Activated CD8-positive, alpha-beta T cell treated with anti-CD3 and anti-CD28 coated beads for 36 hours (primary cell): ENCODE measurements around the gene FAM151A. TPM values are rescaled to one million over a fixed set of nuclear protein-coding genes. Genes with fewer than 3 reads are reported as not detected.
"Not testable (repeated sequence)": the region's sequence is repeated elsewhere in the genome, so short reads cannot be mapped to it uniquely, and the experiment has no call there.

Experiments
- ATAC-seq: fragments of 200-7000 bp; cut with Tn5 transposase; one replicate; pipeline ENCODE4 v1.10.0; 2021; ENCODE audit warnings: mild to moderate bottlenecking, moderate library complexity
- CTCF ChIA-PET: fragments of 350-600 bp; sonication (Branson Sonifier 250); formaldehyde crosslinking; loops from one replicate; lab custom pipeline; 2021; ENCODE audit warnings: antibody characterized with exemption; lab: Charles Lee
- POLR2A ChIA-PET: fragments of 350-600 bp; sonication (Branson Sonifier 250); formaldehyde crosslinking; loops from one replicate; lab custom pipeline; 2021; ENCODE audit warnings: antibody characterized with exemption; lab: Charles Lee
- DNase-seq: peaks from one replicate; pipeline ENCODE4 v3.0.0-alpha.2; 2020
- H3K27ac Mint-ChIP-seq: one replicate; pipeline ENCODE4 v1.8.0; 2021; ENCODE audit warnings: mild to moderate bottlenecking, mixed read lengths
- H3K27me3 Mint-ChIP-seq: one replicate; pipeline ENCODE4 v1.8.0; 2021; ENCODE audit warnings: mixed read lengths
- H3K36me3 Mint-ChIP-seq: one replicate; pipeline ENCODE4 v1.8.0; 2021; ENCODE audit warnings: low read depth, mixed read lengths
- H3K4me1 Mint-ChIP-seq: one replicate; pipeline ENCODE4 v1.8.0; 2021; ENCODE audit warnings: low read depth, mixed read lengths
- H3K4me3 Mint-ChIP-seq: one replicate; pipeline ENCODE4 v1.8.0; 2021; ENCODE audit warnings: mild to moderate bottlenecking, moderate library complexity, mixed read lengths
- H3K9me3 Mint-ChIP-seq: one replicate; pipeline ENCODE4 v1.8.0; 2021; ENCODE audit warnings: mixed read lengths
- CTCF ChIP-seq: fragments of 200-600 bp; IDR thresholded peaks from one replicate; pipeline ENCODE4 v1.8.0; 2022; ENCODE audit warnings: antibody characterized with exemption, mild to moderate bottlenecking
- intact Hi-C: fragments of 100-400 bp; cut with micrococcal nuclease; formaldehyde crosslinking; loops from one replicate; pipeline ENCODE4 v1.10.0; 2022
- total RNA-seq, 2 experiments: library from RNA; stranded (reverse); gene quantifications; one replicate each; pipeline ENCODE4 v1.2.3, GENCODE V29; 2021

The FAM151A gene
- total RNA-seq, 2 experiments from 2014 or later: not detected

- no peak for TF ChIP-seq CTCF
- intact Hi-C loops: no loop called here
- Mint-ChIP-seq H3K36me3 (no peaks in the 10 kb centered on the region), H3K4me1 (no peaks in the 10 kb centered on the region), H3K27ac (no peak overlapping the region), H3K4me3 (no peak overlapping the region), H3K9me3 (peaks cover 7% of the 10 kb centered on the region), H3K27me3 (peaks cover 3% of the 10 kb centered on the region)
- POLR2A ChIA-PET: no interaction called here
- no peak for DNase-seq
- CTCF ChIA-PET: no interaction called here
- ATAC-seq: no peak
Observed at GRCh38 chr1:54645806-54646676, 22.7 kb upstream of the FAM151A start.

- Mint-ChIP-seq H3K27me3 (peaks cover 2% of the 10 kb centered on the region), H3K36me3 (no peaks in the 10 kb centered on the region), H3K27ac (no peak overlapping the region), H3K4me3 (no peak overlapping the region), H3K4me1 (no peaks in the 10 kb centered on the region), H3K9me3 (peaks cover 7% of the 10 kb centered on the region)
- intact Hi-C loops: no loop called here
- ChIA-PET POLR2A (no interaction called here), CTCF (no interaction called here)
- no peak for TF ChIP-seq CTCF
- ATAC-seq (no peak), DNase-seq (no peak)
Observed at GRCh38 chr1:54643736-54644135, 20.4 kb upstream of the FAM151A start.

- DNase-seq: no peak
- peaks cover 3% of the 10 kb centered on the region for H3K27me3 Mint-ChIP-seq
- ChIA-PET POLR2A (no interaction called here), CTCF (no interaction called here)
- no peak for TF ChIP-seq CTCF
- H3K4me3 Mint-ChIP-seq: no peak within 1 kb of the TSS
- no peak within 1 kb of the TSS for H3K27ac Mint-ChIP-seq
- intact Hi-C loops: no loop called here
- H3K36me3 Mint-ChIP-seq: no peaks in the 10 kb centered on the region
- peaks cover 7% of the 10 kb centered on the region for H3K9me3 Mint-ChIP-seq
- H3K4me1 Mint-ChIP-seq: no peaks in the 10 kb centered on the region
- no peak for ATAC-seq
Observed at GRCh38 chr1:54640863-54641836, 17.8 kb upstream of the FAM151A start, which contains the start of gene MROH7. Gene MROH7 (plus strand): TSS chr1:54641786. CDS start chr1:54652927, 11,141 bp downstream.

- H3K27me3 Mint-ChIP-seq: peaks cover 3% of the 10 kb centered on the region
- ATAC-seq (no peak), DNase-seq (no peak)
- no peak for TF ChIP-seq CTCF
- H3K4me3 Mint-ChIP-seq: no peak overlapping the region
- no peaks in the 10 kb centered on the region for H3K36me3 Mint-ChIP-seq
- CTCF ChIA-PET: no interaction called here
- intact Hi-C loops: no loop called here
- peaks cover 7% of the 10 kb centered on the region for H3K9me3 Mint-ChIP-seq
- H3K4me1 Mint-ChIP-seq: no peaks in the 10 kb centered on the region
- H3K27ac Mint-ChIP-seq: no peak overlapping the region
- POLR2A ChIA-PET: no interaction called here
Observed at GRCh38 chr1:54640361-54640760, 17.0 kb upstream of the FAM151A start.

GRCh38 chr1:54636461-54637446 is 13.4 kb upstream of the FAM151A start:
- ATAC-seq, POLR2A ChIA-PET, H3K9me3 Mint-ChIP-seq, CTCF ChIA-PET, H3K4me1 Mint-ChIP-seq, DNase-seq, intact Hi-C loops, H3K36me3 Mint-ChIP-seq, H3K27ac Mint-ChIP-seq, H3K4me3 Mint-ChIP-seq: not testable (repeated sequence)
- peaks cover 10% of the 10 kb centered on the region for H3K27me3 Mint-ChIP-seq

- H3K27ac Mint-ChIP-seq, CTCF ChIA-PET, H3K4me1 Mint-ChIP-seq, H3K9me3 Mint-ChIP-seq, ATAC-seq, intact Hi-C loops, DNase-seq, H3K27me3 Mint-ChIP-seq, H3K36me3 Mint-ChIP-seq, H3K4me3 Mint-ChIP-seq, POLR2A ChIA-PET: not testable (repeated sequence)
Observed at GRCh38 chr1:54635804-54636203, 12.5 kb upstream of the FAM151A start.
